ENCODE results near the gene UNC5B. TPM values are rescaled to one million over a fixed set of nuclear protein-coding genes. Genes with fewer than 3 reads are reported as not detected.

The UNC5B gene
- total RNA-seq, 4 donors from 2014 or later: 4.2 to 17.6 (median 8.0) TPM

- 52 to 71% methylated on average over 4 of the region's 4 CpGs for whole genome bisulfite sequencing, 2 donors
- H3K4me3 ChIP-seq (ENCODE audit: low read depth, poor library complexity, severe bottlenecking): no peak overlapping the region
- intact Hi-C loops (cut with DNase I; ENCODE audit: low total_unique reads): no loop called here
- DNase-seq (ENCODE audit: low spot score in 2 of 2): no peak
- no peak for TF ChIP-seq CTCF (IDR thresholded peaks at IDR 0.05)
- no peak for TF ChIP-seq POLR2A (IDR thresholded peaks at IDR 0.05)
Measured at GRCh38 chr10:71191019-71191418, 21.4 kb upstream of the UNC5B start.

- H3K4me3 ChIP-seq (ENCODE audit: low read depth, poor library complexity, severe bottlenecking): no peak overlapping the region
- intact Hi-C loops (cut with DNase I; ENCODE audit: low total_unique reads): no loop called here
- DNase-seq (ENCODE audit: low spot score in 2 of 2): peak in 1 of 2 donors; percentile 79
- TF ChIP-seq CTCF (IDR thresholded peaks at IDR 0.05): no peak
- no peak for TF ChIP-seq POLR2A (IDR thresholded peaks at IDR 0.05)
- 51 to 53% methylated on average over 12 to 13 of the region's 13 CpGs for WGBS, 2 donors
Measured at GRCh38 chr10:71191551-71192076, 20.8 kb upstream of the UNC5B start.

GRCh38 chr10:71193516-71193915, 18.9 kb upstream of the UNC5B start:
- peak in 1 of 2 donors; percentile 72 for DNase-seq (ENCODE audit: low spot score in 2 of 2)
- 94 to 98% methylated on average over 3 of the region's 3 CpGs for WGBS, 2 donors
- intact Hi-C loops (cut with DNase I; ENCODE audit: low total_unique reads): no loop called here
- TF ChIP-seq CTCF (IDR thresholded peaks at IDR 0.05): no peak
- no peak for TF ChIP-seq POLR2A (IDR thresholded peaks at IDR 0.05)
- no peak overlapping the region for H3K4me3 ChIP-seq (ENCODE audit: low read depth, poor library complexity, severe bottlenecking)

- DNase-seq (ENCODE audit: low spot score in 2 of 2): no peak
- TF ChIP-seq CTCF (IDR thresholded peaks at IDR 0.05) (no peak), POLR2A (IDR thresholded peaks at IDR 0.05) (no peak)
- intact Hi-C loops (cut with DNase I; ENCODE audit: low total_unique reads): no loop called here
- no peak overlapping the region for H3K4me3 ChIP-seq (ENCODE audit: low read depth, poor library complexity, severe bottlenecking)
Measured at GRCh38 chr10:71197955-71198354, 14.4 kb upstream of the UNC5B start.

GRCh38 chr10:71201849-71202248, 10.5 kb upstream of the UNC5B start:
- no peak for DNase-seq (ENCODE audit: low spot score in 2 of 2)
- 0 to 89% methylated on average over 1 of the region's 1 CpG for WGBS, 2 donors
- intact Hi-C loops (cut with DNase I; ENCODE audit: low total_unique reads): no loop called here

More at GRCh38 chr10:71201849-71202248, 10.5 kb upstream of the UNC5B start:
- TF ChIP-seq CTCF (IDR thresholded peaks at IDR 0.05) (no peak), POLR2A (IDR thresholded peaks at IDR 0.05) (no peak)
- no peak overlapping the region for H3K4me3 ChIP-seq (ENCODE audit: low read depth, poor library complexity, severe bottlenecking)
